ENCODE data around the gene RBM42. TPM values are rescaled to one million over a fixed set of nuclear protein-coding genes. Genes with fewer than 3 reads are reported as not detected.

RBM42 gene
- total RNA-seq, 1 donor = 43.0 TPM

DNA sequence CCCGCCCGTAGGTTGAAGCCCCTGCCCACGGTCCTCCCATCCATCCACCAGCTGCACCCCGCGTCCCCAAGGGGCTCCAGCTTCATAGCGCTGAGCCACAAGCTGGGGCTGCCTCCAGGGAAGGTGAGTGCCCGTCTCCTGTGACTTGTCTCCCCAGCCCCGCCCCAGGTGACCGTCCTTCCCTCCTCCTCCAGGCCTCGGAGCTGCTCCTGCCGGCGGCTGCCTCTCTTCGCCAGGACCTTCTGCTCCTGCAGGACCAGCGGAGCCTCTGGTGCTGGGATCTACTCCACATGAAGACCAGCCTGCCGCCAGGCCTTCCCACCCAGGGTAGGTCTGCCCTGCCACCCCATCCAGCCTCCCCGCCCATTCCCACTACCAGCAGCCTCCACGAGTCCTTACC is 8.8 kb upstream of the RBM42 start:
- H3K4me3 ChIP-seq (ENCODE audit: low read depth, low read length) = no peak overlapping the region
- DNase-seq (ENCODE audit: low read depth) = no peak
- no peak for TF ChIP-seq CTCF (IDR thresholded peaks at IDR 0.05; ENCODE audit: insufficient read depth, low read length)

DNA sequence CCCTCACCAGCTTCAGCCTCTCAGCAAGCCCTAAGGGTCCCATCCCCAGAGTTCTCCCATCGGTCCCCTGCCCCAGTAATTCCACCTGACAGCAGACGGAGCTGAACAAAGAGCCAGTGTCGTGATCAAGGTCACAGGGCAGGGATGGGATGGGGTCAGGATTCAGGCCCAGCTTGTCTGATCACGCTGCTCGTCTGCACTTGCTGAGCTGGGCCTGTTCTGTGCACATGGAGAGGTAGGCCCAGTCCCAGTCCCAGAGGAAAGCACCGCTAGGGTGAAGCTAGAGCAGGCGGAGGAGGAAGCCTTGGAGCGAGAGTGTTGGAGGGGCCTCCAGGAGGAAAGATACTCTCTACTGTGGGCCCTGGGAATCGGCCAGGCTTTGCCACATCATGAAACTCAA is 7.1 kb upstream of the RBM42 start:
- no peak for TF ChIP-seq CTCF (IDR thresholded peaks at IDR 0.05; ENCODE audit: insufficient read depth, low read length)
- DNase-seq (ENCODE audit: low read depth) = no peak
- no peak overlapping the region for H3K4me3 ChIP-seq (ENCODE audit: low read depth, low read length)

GRCh38 chr19:35622750-35623149 is 6.1 kb upstream of the RBM42 start:
- no peak for DNase-seq (ENCODE audit: low read depth)
- no peak for TF ChIP-seq CTCF (IDR thresholded peaks at IDR 0.05; ENCODE audit: insufficient read depth, low read length)
- no peak overlapping the region for H3K4me3 ChIP-seq (ENCODE audit: low read depth, low read length)

- TF ChIP-seq CTCF (IDR thresholded peaks at IDR 0.05; ENCODE audit: insufficient read depth, low read length) = no peak
- no peak for DNase-seq (ENCODE audit: low read depth)
Observed at GRCh38 chr19:35623327-35624010, 5.4 kb upstream of the RBM42 start.

DNA sequence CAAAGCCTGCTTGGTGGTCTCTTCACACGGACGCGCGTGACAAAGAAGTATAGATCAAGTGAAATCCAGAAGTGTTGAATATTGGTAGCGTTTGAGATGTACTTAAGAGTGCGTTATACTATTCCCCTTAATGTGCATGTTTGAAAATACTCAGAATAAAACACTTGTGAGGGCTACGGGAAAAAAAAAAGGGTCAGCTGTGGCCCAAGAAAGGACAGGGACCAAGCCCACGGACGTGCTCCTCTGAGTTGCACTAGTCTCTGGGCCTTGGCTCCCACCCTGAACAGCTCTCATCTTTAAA is 622 bp upstream of the RBM42 start:
- H3K4me3 ChIP-seq (ENCODE audit: low read depth, low read length) = peak overlapping the region; percentile 76
- no peak for TF ChIP-seq CTCF (IDR thresholded peaks at IDR 0.05; ENCODE audit: insufficient read depth, low read length)
- no peak for DNase-seq (ENCODE audit: low read depth)

More at GRCh38 chr19:35623327-35624010, 5.4 kb upstream of the RBM42 start:
- no peak overlapping the region for H3K4me3 ChIP-seq (ENCODE audit: low read depth, low read length)

DNA sequence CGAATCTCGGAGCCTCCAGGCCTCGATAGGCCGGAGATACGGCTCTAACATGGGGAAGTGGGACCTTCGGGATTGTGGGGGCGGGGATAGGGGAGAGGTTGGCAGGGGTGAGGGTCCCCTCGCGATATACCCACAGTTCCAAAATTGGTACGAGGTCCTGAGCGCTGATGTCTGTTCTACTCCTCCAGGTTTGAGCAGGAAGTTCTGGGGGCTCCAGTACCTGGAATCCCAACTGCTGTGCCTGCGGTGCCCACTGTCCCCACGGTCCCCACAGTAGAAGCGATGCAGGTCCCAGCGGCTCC is 447 bp downstream of the RBM42 start:
- H3K4me3 ChIP-seq (ENCODE audit: low read depth, low read length) = peak overlapping the region; percentile 98
- no peak for TF ChIP-seq CTCF (IDR thresholded peaks at IDR 0.05; ENCODE audit: insufficient read depth, low read length)
- DNase-seq (ENCODE audit: low read depth) = no peak

DNA sequence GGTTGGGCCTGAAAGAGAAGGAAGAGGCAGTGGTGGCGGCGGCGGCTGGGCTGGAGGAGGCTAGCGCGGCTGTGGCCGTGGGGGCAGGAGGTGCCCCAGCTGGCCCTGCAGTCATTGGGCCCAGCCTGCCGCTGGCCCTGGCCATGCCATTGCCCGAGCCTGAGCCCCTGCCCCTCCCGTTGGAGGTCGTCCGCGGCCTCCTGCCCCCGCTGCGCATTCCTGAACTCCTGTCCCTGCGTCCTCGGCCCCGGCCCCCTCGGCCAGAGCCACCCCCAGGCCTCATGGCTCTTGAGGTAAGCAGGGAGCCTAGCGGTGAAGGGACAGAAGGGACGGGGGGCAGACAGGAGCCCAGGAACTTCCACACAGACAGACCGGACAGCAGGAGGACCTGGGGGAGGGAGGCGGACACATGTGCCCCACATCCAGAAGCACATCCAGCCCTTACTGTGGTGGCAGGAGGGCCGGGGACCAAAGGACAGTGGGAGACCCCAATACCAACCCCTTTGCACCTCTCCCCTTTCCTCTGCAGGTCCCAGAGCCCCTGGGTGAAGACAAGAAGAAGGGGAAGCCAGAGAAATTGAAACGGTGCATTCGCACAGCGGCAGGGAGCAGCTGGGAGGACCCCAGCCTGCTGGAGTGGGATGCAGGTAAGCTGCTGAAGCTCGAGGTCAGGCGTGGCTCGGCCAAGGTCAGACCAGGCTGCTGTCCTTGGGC is 5.0 kb downstream of the RBM42 start:
- no peak overlapping the region for H3K4me3 ChIP-seq (ENCODE audit: low read depth, low read length)
- no peak for DNase-seq (ENCODE audit: low read depth)
- TF ChIP-seq CTCF (IDR thresholded peaks at IDR 0.05; ENCODE audit: insufficient read depth, low read length) = no peak

Measured in fibroblast of the aortic adventitia (primary cell).